Psoas muscle (tissue), 8 donors: ENCODE measurements around the gene RPS6KA2. TPM values are rescaled to one million over a fixed set of nuclear protein-coding genes. Genes with fewer than 3 reads are reported as not detected.

Experiments used
- ATAC-seq, 4 donors: fragments of 200-7000 bp; cut with Tn5 transposase; one replicate each; pipeline ENCODE4 v1.9.1; 2020; ENCODE audit warnings: moderate library complexity in 3 of 4, mild to moderate bottlenecking in 2 of 4
- DNase-seq, 2 donors: peaks; one replicate each; pipeline ENCODE4 v3.0.0-alpha.2; 2020
- H3K27ac ChIP-seq: fragments of 200-600 bp; one replicate; pipeline ENCODE4 v1.8.0; 2022
- H3K27me3 ChIP-seq, 3 donors: fragments of 200-600 bp in 1 of 3; one replicate each; pipeline versions ENCODE4 v1.6.1 to v1.8.0; 2013 to 2022; ENCODE audit warnings: low read length in 2 of 3, mild to moderate bottlenecking in 2 of 3, moderate library complexity in 1 of 3; ENCODE audit not compliant: insufficient read depth in 3 of 3
- H3K36me3 ChIP-seq, 2 donors: fragments of 200-600 bp in 1 of 2; one replicate each; pipeline versions ENCODE4 v1.6.1 to v1.8.0; 2013 to 2022; ENCODE audit warnings: low read depth in 1 of 2, mild to moderate bottlenecking in 1 of 2, moderate library complexity in 1 of 2; ENCODE audit not compliant: insufficient read depth in 1 of 2
- H3K4me1 ChIP-seq: fragments of 200-600 bp; one replicate; pipeline ENCODE4 v1.8.0; 2022
- H3K4me3 ChIP-seq: fragments of 200-600 bp; one replicate; pipeline ENCODE4 v1.8.0; 2022; ENCODE audit warnings: mild to moderate bottlenecking
- H3K9me3 ChIP-seq: fragments of 200-600 bp; one replicate; pipeline ENCODE4 v1.8.0; 2022
- WGBS, 3 donors: extraction: QIAGEN DNeasy Blood & Tissue Kit; methylation state at CpG; one replicate each; pipeline versions ENCODE4 v1.1.6 to v1.1.7; 2013; 5-methylcytosine and 5-hydroxymethylcytosine counted together
- intact Hi-C, 2 donors: fragments of 100-400 bp; cut with DNase I; formaldehyde crosslinking; loops; one replicate each; pipeline versions ENCODE4 v1.11.0 to v1.14.2; 2022
- polyA plus RNA-seq, 3 donors: library from polyadenylated mRNA; stranded (reverse); fragments of 200-250 nt; gene quantifications; one replicate each; pipeline ENCODE4 v1.2.3, GENCODE V29; 2013
- total RNA-seq, 4 donors: library from RNA; stranded (reverse); fragmentation: NEBNext Ultra II Directional in 2 of 4; extraction: Animal tissue kit (Norgen Biotek cat#: 25700) in 2 of 4; gene quantifications; one replicate each; pipeline versions ENCODE4 v1.2.1 to v1.2.4, GENCODE V29; 2021 to 2023
- TF ChIP-seq, protein P1 (sequence below): fragments of 200-600 bp; IDR thresholded peaks from one replicate; pipeline ENCODE4 v1.8.0; 2022; ENCODE audit warnings: antibody characterized with exemption
- donor health status: healthy with polysubstance abuse.
- donor health status: DM: no; HTN: no; CAD: no; lungs with moderate emphysema.
- donor health status: Bipolar disorder and iron deficiency.
- donor health status: healthy.
- donor health status: DM: yes; HTN: yes; CAD: no.
- donor health status: DM: no; HTN: no; CAD: no.
- donor health status: DM: no; HTN: no; CAD: no.
- donor health status: DM: yes; HTN: yes; CAD: no.

RPS6KA2 gene
- total and polyA plus RNA-seq, 7 donors: 7.8 to 40.4 (median 20.0) TPM

DNA sequence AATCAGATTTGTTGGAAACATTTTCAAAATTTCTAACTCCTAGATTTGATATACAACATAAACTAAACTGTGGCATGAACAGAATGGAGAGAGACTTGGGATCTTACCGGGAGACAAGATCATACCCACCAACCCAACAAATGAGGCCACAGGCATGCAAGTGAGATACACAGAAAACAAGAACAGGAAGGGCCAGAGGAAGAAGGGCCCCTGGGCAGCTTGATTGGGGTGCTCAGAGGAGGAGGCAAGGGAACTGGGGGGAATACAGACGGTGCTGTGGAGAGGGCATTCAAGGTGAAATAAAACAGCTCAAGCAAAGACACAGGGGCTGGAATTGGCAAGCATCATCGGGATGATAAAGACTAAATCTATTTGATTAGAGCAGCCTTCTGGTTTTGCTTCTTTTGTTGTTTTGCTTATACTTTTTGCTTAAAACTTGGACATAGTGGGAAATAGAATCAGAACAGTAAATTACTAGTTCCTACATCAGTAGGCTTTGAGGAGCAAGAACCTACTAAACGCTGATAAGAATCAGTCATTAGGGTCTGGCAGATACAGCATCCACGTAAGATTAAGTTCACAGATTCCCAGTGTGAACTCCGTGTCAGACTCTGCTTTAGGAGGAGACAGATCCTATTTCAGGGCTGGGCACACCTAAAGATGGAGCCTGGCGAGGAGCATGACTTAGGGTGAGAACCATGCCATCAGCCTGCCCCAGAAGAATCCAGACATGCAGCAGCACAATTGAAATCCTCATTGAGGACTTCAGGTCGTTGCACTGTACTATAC, 37.1 kb downstream of the RPS6KA2 start:
- Histone ChIP-seq H3K27me3 (no peaks in the 10 kb centered on the region), H3K27ac (no peak overlapping the region), H3K4me3 (no peak overlapping the region), H3K36me3 (no peaks in the 10 kb centered on the region), H3K9me3 (no peaks in the 10 kb centered on the region), H3K4me1 (peaks cover 40% of the 10 kb centered on the region)
- WGBS, 3 donors: 36 to 52% (median 49%) methylated on average over 8 of the region's 8 CpGs
- TF ChIP-seq, protein P1, sequence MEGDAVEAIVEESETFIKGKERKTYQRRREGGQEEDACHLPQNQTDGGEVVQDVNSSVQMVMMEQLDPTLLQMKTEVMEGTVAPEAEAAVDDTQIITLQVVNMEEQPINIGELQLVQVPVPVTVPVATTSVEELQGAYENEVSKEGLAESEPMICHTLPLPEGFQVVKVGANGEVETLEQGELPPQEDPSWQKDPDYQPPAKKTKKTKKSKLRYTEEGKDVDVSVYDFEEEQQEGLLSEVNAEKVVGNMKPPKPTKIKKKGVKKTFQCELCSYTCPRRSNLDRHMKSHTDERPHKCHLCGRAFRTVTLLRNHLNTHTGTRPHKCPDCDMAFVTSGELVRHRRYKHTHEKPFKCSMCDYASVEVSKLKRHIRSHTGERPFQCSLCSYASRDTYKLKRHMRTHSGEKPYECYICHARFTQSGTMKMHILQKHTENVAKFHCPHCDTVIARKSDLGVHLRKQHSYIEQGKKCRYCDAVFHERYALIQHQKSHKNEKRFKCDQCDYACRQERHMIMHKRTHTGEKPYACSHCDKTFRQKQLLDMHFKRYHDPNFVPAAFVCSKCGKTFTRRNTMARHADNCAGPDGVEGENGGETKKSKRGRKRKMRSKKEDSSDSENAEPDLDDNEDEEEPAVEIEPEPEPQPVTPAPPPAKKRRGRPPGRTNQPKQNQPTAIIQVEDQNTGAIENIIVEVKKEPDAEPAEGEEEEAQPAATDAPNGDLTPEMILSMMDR: no peak
- ATAC-seq: peak in 3 of 4 donors; percentile 29 to 57 (median 57)
- DNase-seq: no peak
- intact Hi-C loops: no loop called here

DNA sequence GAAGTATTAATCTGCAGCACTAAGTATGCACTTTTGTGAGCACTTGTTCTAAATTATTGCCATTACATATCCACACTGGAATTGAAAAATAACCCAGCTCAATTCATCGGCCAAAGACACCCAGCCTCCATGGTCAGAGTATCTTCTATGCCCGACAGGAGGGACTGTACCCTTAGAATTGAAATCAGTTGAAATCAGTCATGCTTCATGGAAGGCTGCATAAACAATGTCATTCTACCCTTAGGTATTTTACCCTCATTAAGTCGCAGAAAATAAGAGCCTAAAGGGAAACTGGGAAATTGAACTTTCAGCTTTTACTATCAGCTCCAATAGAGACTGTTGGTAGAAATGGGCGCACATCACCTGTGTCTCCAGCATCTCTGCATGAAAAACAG, 37.7 kb downstream of the RPS6KA2 start:
- ATAC-seq (no peak), DNase-seq (no peak)
- H3K27ac ChIP-seq: no peak overlapping the region

DNA sequence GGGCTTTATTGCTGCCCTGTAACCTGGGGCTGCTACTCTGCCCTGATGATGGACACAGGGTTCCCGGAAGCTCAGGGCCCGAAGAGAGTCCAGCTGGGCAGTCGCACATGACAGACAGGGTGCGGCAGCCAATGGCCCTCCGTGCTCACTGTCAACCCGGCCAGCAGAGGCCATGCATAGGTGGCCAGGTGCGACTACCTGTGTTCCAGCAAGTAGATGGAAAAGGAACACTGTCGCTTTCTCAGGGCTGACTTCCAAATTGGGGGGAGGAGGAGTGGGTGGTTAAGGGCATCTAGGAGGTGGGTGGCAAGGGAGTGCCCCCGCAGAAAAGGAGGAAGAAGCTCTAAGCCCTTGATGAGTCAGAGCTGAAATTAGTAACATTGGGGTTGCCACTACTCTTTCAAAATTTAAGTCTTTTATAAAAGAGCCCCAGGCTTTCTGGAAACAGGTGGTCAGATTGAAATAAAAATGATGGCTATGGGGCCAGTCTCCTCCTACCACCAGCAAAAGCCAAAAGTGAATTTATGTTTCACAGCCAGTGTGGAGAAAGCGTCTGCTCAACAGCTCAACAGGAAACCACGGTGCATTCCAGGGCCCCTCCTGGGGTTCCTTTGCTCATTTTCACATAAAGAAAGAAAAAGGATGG, 38.2 kb downstream of the RPS6KA2 start:
- peaks cover 40% of the 10 kb centered on the region for H3K4me1 ChIP-seq
- intact Hi-C loops: no loop called here
- DNase-seq (no peak), ATAC-seq (peak in 3 of 4 donors; percentile 19 to 41 (median 25))
- H3K9me3 ChIP-seq: no peaks in the 10 kb centered on the region
- H3K4me3 ChIP-seq: no peak overlapping the region
- no peaks in the 10 kb centered on the region for H3K36me3 ChIP-seq
- H3K27me3 ChIP-seq: no peaks in the 10 kb centered on the region
- WGBS, 3 donors: 43 to 53% (median 53%) methylated on average over 11 of the region's 11 CpGs
- TF ChIP-seq, protein P1: no peak
- no peak overlapping the region for H3K27ac ChIP-seq

More for the DNA sequence above, 37.7 kb downstream of the RPS6KA2 start:
- Histone ChIP-seq H3K36me3 (no peaks in the 10 kb centered on the region), H3K4me1 (peaks cover 40% of the 10 kb centered on the region), H3K4me3 (no peak overlapping the region), H3K27me3 (no peaks in the 10 kb centered on the region), H3K9me3 (no peaks in the 10 kb centered on the region)
- 43 to 46% (median 45%) methylated on average over 4 of the region's 4 CpGs for WGBS, 3 donors
- intact Hi-C loops: no loop called here
- TF ChIP-seq, protein P1: no peak

DNA sequence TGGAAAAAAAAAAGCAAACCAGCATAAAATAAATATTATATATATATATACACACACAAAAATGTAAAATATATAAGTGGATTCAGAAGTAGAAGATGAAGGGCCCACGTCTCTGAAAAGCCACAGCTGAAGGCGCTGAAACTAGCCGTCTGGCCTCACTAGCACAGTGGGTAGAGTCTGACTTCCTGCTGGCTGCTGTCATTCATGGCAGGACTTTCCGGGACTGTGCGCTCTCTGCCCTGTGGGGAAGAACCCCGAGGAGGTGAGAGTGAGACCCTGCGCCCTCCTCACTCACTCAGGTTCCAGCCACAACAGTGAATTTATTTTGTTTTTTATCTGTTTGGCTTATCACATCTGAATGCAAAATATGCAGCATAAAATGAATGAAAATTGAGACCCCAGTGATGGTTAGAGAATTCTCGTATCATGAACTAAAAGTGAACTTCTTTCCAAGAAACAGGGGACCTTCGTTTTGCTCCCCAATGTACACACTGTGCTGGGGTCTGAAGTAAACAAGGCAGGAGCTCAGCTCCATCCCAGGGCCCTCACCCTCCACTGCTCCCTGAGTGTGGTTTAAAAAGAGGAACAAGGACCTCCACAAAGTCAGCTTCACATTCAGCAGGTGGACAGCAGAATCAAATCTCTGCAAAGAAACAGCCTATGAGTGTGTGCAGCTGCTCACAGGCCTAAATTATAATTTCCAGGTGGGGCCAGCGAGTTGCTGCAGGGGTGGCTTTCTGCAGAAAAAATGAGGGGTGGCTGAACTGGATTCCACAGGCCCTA, 39.2 kb downstream of the RPS6KA2 start:
- intact Hi-C loops: no loop called here
- Histone ChIP-seq H3K4me3 (no peak overlapping the region), H3K9me3 (no peaks in the 10 kb centered on the region), H3K4me1 (peaks cover 40% of the 10 kb centered on the region), H3K27me3 (no peaks in the 10 kb centered on the region), H3K36me3 (no peaks in the 10 kb centered on the region), H3K27ac (no peak overlapping the region)
- TF ChIP-seq, protein P1: no peak
- DNase-seq (no peak), ATAC-seq (no peak)
- WGBS, 3 donors: 73 to 83% (median 79%) methylated on average over 10 of the region's 10 CpGs
